ENCODE measurements around the gene STK33. TPM values are rescaled to one million over a fixed set of nuclear protein-coding genes. Genes with fewer than 3 reads are reported as not detected.
A peak's percentile ranks its signal among the peaks of the same experiment; 100 is the strongest.

STK33 gene
- 1.4 and 1.8 TPM in 2 replicates for total RNA-seq (2014; rRNA removed; shearing (Covaris generic); ENCODE audit: low replicate concordance)

GRCh38 chr11:8593935-8594909, at the start of gene STK33:
TSS of gene STK33 (minus strand) at chr11:8594228. CDS start at chr11:8474905, 119,323 bp downstream.
- H3K9me3 ChIP-seq: no peaks in the 10 kb centered on the region
- peak; percentile 23 for DNase-seq
- H3K4me3 ChIP-seq: peak within 1 kb of the TSS; percentile 42
- H3K27me3 ChIP-seq: no peaks in the 10 kb centered on the region
- H3K36me3 ChIP-seq: no peaks in the 10 kb centered on the region

GRCh38 chr11:8642196-8642841, 48.3 kb upstream of the STK33 start:
- H3K36me3 ChIP-seq: peaks cover 42% of the 10 kb centered on the region
- no peaks in the 10 kb centered on the region for H3K27me3 ChIP-seq
- no peak for DNase-seq
- no peaks in the 10 kb centered on the region for H3K9me3 ChIP-seq
- no peak overlapping the region for H3K4me3 ChIP-seq

- DNase-seq: no peak
- Histone ChIP-seq H3K4me3 (no peak overlapping the region), H3K9me3 (no peaks in the 10 kb centered on the region), H3K27me3 (no peaks in the 10 kb centered on the region), H3K36me3 (peaks cover 48% of the 10 kb centered on the region)
These were observed 47.3 kb upstream of the STK33 start for GRCh38 chr11:8641332-8641731.

- peaks cover 51% of the 10 kb centered on the region for H3K36me3 ChIP-seq
- DNase-seq: no peak
- H3K27me3 ChIP-seq: no peaks in the 10 kb centered on the region
- no peak overlapping the region for H3K4me3 ChIP-seq
- H3K9me3 ChIP-seq: no peaks in the 10 kb centered on the region
These were observed 46.4 kb upstream of the STK33 start for GRCh38 chr11:8640267-8640906.

- no peak overlapping the region for H3K4me3 ChIP-seq
- H3K9me3 ChIP-seq: no peaks in the 10 kb centered on the region
- peaks cover 47% of the 10 kb centered on the region for H3K36me3 ChIP-seq
- DNase-seq: no peak
- H3K27me3 ChIP-seq: no peaks in the 10 kb centered on the region
These were observed 45.6 kb upstream of the STK33 start for GRCh38 chr11:8639655-8640054.

GRCh38 chr11:8638300-8638699, 44.3 kb upstream of the STK33 start:
- Histone ChIP-seq H3K4me3 (no peak overlapping the region), H3K36me3 (peaks cover 40% of the 10 kb centered on the region), H3K27me3 (no peaks in the 10 kb centered on the region), H3K9me3 (no peaks in the 10 kb centered on the region)
- DNase-seq: no peak

GRCh38 chr11:8636127-8636526, 42.1 kb upstream of the STK33 start:
- H3K36me3 ChIP-seq: peaks cover 40% of the 10 kb centered on the region
- DNase-seq: no peak
- no peak overlapping the region for H3K4me3 ChIP-seq
- H3K27me3 ChIP-seq: no peaks in the 10 kb centered on the region
- H3K9me3 ChIP-seq: no peaks in the 10 kb centered on the region

- Histone ChIP-seq H3K9me3 (no peaks in the 10 kb centered on the region), H3K36me3 (peaks cover 35% of the 10 kb centered on the region), H3K27me3 (no peaks in the 10 kb centered on the region), H3K4me3 (no peak overlapping the region)
- no peak for DNase-seq
These were observed 40.5 kb upstream of the STK33 start for GRCh38 chr11:8634498-8634897.

- H3K4me3 ChIP-seq: no peak overlapping the region
- DNase-seq: no peak
- H3K9me3 ChIP-seq: no peaks in the 10 kb centered on the region
- H3K27me3 ChIP-seq: no peaks in the 10 kb centered on the region
- peaks cover 14% of the 10 kb centered on the region for H3K36me3 ChIP-seq
These were observed 37.5 kb upstream of the STK33 start for GRCh38 chr11:8631395-8632118.

- Histone ChIP-seq H3K9me3 (no peaks in the 10 kb centered on the region), H3K27me3 (no peaks in the 10 kb centered on the region), H3K36me3 (peaks cover 10% of the 10 kb centered on the region), H3K4me3 (no peak overlapping the region)
- DNase-seq: no peak
These were observed 30.7 kb upstream of the STK33 start for GRCh38 chr11:8624698-8625097.

GRCh38 chr11:8621147-8621546, 27.1 kb upstream of the STK33 start:
- Histone ChIP-seq H3K36me3 (peaks cover 10% of the 10 kb centered on the region), H3K9me3 (no peaks in the 10 kb centered on the region), H3K4me3 (no peak overlapping the region), H3K27me3 (no peaks in the 10 kb centered on the region)
- DNase-seq: no peak

- H3K27me3 ChIP-seq: no peaks in the 10 kb centered on the region
- no peaks in the 10 kb centered on the region for H3K9me3 ChIP-seq
- no peaks in the 10 kb centered on the region; the same call in 1 of the 2 replicates for H3K36me3 ChIP-seq
- no peak overlapping the region for H3K4me3 ChIP-seq
- DNase-seq: no peak
These were observed 23.0 kb upstream of the STK33 start for GRCh38 chr11:8617063-8617462.

- H3K36me3 ChIP-seq: no peaks in the 10 kb centered on the region; the same call in 1 of the 2 replicates
- no peak for DNase-seq
- H3K9me3 ChIP-seq: no peaks in the 10 kb centered on the region
- H3K27me3 ChIP-seq: no peaks in the 10 kb centered on the region
- H3K4me3 ChIP-seq: no peak overlapping the region
These were observed 21.4 kb upstream of the STK33 start for GRCh38 chr11:8615291-8616032.

- H3K36me3 ChIP-seq: no peaks in the 10 kb centered on the region
- DNase-seq: no peak
These were observed 20.5 kb upstream of the STK33 start for GRCh38 chr11:8614497-8614896.

GRCh38 chr11:8613036-8613435, 19.0 kb upstream of the STK33 start:
- no peak for DNase-seq
- Histone ChIP-seq H3K36me3 (no peaks in the 10 kb centered on the region), H3K4me3 (no peak overlapping the region), H3K27me3 (no peaks in the 10 kb centered on the region), H3K9me3 (no peaks in the 10 kb centered on the region)

More at GRCh38 chr11:8614497-8614896, 20.5 kb upstream of the STK33 start:
- no peak overlapping the region for H3K4me3 ChIP-seq
- no peaks in the 10 kb centered on the region for H3K9me3 ChIP-seq
- no peaks in the 10 kb centered on the region for H3K27me3 ChIP-seq

- no peaks in the 10 kb centered on the region for H3K9me3 ChIP-seq
- H3K36me3 ChIP-seq: no peaks in the 10 kb centered on the region
- H3K27me3 ChIP-seq: no peaks in the 10 kb centered on the region
- no peak for DNase-seq
- no peak overlapping the region for H3K4me3 ChIP-seq
These were observed 18.5 kb upstream of the STK33 start for GRCh38 chr11:8612522-8612921.

Measured in MG63 (cell line).